Non-pigmented ciliary epithelial cell (primary cell): ENCODE results near the gene KRT75.
"Not testable (repeated sequence)": the region's sequence is repeated elsewhere in the genome, so short reads cannot be mapped to it uniquely, and the experiment has no call there.

Experiments used
- DNase-seq: peaks from one replicate; pipeline ENCODE4 v3.0.0-alpha.2; 2010; ENCODE audit warnings: low read depth

KRT75 gene

DNA sequence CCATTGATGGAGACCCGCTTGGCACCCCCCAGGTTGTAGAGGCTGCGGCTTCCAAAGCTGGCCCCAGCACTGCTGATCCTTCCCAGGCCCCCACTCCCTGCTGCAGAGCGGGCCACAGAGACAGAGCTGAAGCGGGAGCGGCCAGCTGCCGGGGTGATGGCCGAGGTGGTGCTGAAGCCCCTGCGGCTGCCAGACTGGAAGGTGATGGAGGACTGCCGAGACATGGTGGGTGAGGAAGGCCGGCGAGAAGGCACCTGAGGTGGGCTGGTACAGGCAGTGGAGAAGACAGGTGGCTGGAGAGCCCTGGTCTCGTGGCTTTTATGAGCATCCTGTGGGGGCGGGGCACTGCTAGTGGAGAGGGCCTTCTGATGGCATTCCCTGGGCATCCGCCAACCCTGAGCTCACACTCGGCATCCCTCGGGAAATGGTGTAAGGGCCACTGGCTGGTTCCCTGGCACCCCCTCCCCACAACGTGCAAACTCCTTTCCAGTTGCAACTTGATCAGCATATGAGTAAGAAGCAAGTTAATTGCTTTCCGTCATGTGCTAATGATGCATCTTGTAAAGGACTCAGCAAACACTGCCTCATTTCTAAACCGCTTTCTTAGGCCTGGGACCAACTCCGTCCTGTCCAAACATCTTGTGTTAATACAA lies at the start of gene KRT75:
KRT75 (minus strand) TSS at position 291 of the 653 bp plus-strand sequence; CDS start at position 224, 67 bp downstream.
- DNase-seq: no peak

DNA sequence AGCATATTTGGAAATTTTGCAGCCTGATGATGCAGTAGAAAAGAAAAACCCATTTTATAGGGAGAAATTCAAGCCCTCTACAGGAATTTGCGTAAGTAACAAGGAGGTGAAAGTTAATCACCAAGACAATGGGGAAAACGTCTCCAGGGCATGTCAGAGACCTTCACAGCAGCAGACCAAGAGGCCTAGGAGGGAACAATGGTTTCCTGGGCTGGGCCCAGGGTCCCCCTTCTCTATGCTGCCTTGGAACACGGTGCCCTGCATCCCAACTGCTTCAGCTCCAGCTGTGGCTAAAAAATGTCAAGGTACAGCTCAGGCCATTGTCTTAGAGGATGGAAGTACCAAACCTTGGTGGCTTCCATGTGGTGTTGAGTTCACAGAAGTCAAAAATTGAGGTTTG lies 45.9 kb upstream of the KRT75 start:
- no peak for DNase-seq

DNA sequence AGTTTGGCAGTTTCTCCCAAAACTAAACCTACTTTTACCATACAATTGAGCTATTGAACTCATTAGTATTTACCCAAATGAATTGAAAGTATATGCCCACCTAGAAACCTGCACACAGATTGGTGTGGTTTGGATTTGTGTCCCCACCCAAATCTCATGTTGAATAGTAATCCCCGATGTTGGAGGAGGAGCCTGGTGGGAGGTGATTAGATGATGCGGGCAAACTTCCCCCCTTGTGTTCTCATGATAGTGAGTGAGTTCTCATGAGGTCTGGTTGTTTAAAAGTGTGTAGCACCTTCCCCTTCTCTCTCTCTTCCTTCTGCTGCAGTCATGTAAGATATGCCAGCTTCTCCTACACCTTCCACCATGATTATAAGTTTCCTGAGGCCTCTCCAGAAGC lies 43.5 kb upstream of the KRT75 start:
- no peak for DNase-seq

DNA sequence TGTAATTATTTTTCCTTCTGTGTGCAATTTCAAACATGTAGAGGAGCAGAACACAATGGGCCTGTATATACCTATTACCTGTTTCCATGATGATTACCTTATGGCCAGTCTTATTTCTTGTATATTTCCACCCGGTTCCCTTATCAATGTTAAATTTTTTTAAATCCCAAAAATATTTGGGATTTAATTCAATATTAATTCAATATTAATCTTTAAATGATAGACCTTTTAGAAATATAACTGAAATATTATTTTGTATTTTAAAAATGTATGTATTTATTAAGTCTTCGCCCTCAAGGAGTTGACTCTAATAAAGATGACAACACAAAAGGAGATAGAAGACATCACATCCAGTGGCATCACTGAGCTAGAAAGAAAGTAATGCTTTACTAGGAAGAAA lies 40.0 kb upstream of the KRT75 start:
- no peak for DNase-seq

DNA sequence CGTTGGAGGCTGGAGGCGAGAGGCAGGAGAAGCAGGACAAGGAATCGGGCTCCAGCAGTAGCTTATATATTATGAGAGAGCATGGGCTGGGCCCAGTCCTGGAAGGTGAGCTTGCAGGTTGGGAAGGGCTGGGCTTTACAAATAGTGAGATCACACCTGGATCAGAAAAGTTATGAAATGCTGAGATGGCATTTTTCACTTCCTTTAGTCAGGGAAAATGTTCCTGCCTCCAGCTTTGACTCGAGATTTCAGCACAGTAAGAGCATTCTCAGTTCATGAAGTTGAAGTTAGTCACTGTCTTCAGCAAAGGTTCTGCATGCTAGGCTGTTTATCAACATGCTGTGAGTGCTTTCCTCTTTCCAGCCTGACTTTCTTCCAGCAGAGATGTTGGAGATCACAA lies 39.6 kb upstream of the KRT75 start, which contains the start of gene KRT6C:
KRT6C (minus strand) TSS at position 38 of the 400 bp plus-strand sequence. CDS start 68 bp downstream, outside the sequence.
- DNase-seq: no peak

DNA sequence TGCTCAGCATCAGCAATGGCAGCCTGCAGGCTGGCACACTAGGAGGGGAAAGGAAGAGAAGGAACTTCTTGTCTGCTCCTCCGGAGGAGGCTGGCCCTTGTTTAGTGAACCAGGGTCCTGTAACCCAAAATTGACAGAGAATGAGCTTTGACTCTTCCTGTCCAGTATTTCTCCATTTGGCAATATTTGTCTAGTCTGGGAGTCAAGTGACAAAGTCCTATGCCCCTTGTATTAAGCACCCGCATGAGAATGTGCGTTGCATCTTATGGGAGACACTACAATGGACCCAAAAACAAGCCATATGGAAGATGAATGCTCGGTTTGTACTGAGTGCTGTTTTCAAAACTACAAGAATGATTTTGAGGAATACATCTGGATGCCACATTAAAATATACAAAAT lies 35.7 kb upstream of the KRT75 start:
- no peak for DNase-seq

DNA sequence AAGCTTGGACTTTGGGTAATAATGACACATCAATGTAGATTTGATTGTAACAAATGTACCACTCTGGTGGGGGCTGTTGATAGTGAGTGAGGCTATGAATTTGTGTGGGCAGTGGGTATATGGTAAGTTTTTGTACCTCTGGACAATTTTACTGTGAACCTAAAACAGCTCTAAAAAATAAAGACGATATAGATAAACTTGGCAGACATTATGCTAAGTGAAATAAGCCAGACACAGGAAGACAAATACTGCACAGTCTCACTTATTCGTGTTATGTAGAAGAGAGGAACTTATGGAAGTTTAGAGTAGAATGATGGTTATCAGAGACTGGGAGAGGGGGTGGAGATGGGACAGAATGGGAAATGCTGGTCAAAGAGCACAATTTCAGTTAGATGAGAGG lies 30.7 kb upstream of the KRT75 start:
- no peak for DNase-seq

DNA sequence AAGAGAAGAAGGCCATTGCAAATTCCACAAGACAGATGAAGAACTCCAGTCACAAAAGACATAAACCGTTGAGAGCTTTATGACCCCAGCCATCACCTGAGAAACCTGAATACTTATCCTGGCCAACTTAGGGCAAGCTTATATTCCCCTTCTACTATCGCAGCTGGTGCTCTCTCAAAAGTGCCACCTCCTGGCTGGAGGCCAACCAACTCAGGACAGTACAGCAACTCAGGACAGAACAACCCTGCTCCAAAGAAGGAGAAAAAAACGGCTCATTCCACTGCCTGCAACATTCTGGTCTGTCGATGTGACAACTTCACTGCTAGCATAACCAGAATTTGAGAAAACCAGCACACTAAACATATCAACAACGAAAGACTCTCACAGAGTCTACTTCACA lies 27.5 kb upstream of the KRT75 start:
- DNase-seq: no peak

DNA sequence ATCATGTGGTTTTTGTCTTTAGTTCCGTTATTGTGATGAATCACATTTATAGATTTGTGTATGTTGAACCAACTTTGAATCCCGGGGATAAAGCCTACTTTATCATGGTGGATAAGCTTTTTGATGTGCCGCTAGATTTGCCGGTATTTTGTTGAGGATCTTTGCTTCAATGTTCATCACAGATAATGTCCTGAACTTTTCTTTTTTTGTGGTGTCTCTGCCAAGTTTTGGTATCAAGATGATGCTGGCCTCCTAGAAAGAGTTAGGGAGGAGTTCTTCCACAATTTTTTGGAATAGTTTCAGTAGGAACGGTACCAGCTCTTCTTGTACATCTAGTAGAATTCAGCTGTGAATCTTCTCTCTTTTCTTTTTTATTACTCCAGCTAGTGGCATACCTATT lies 24.7 kb upstream of the KRT75 start:
- DNase-seq: no peak

DNA sequence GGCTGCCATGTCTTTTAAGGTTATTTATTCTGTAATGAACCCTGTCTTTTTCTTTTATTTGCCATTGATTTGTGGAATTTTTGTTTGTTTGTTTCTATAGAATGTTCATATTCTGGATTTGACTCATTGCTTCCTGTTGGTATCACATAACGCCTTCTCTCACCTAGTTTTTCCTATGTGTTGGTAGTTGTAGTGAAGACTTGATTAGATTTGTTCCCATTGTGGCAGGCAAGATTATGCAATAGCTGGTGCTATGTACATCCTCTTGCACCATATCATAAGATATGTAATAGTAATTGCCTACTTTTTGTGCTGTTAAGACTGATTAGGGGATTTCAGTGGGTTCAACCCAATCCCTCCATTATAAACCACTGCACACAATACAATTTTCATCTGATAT lies 21.6 kb upstream of the KRT75 start:
- no peak for DNase-seq

DNA sequence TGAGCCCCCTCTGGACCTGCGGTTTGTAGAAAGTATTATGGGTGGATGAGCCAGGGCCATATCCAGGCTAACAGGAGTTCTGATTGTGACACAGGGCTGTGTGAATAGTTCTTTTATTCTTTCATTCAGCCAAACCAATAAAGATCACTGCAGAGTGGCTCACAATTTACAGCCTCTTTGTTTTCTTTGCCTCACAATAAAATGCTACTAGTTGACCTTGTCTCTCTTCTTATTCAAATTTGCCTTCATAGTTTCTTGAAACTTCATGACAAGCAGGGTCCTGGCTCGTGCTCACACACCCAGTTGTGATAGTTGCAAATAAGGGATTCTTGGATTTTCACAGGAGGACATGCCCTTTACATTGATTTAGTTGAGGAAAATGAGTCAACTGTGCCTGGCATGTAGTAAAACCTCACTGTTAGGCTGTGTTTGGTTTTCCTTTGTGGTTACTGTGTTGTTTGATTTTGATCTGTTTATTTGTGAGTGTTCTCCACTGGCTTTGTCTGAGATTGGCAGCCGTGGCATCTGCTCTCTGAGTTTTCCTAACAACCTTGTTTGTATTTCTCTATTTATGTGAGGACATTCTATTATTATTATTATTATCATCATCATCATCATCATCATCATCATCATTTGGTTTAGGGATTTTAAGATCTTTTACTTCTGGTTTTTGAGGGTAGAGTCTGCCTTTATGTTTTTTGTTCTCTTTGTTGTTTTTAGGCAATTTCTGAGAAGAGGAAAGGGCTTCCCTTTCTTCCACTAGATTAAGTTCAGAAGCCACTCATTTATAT lies 20.4 kb upstream of the KRT75 start:
- DNase-seq: no peak

DNA sequence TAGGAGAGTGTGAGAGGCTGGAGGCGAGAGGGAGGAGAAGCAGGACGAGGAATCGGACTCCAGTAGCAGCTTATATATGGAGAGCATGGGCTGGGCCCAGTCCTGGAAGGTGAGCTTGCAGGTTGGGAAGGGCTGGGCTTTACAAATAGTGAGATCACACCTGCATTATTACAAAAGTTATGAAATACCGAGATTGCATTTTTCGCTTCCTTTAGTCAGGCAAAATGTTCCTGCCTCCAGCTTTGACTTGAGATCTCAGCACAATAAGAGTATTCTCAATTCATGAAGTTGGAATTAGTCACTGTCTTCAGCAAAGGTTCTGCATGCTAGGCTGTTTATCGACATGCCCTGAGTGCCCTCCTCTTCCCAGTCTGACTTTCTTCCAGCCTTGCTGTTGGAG lies 17.9 kb upstream of the KRT75 start, which contains the start of gene KRT6B:
KRT6B (minus strand) TSS at position 46 of the 400 bp plus-strand sequence. CDS start 68 bp downstream, outside the sequence.
- DNase-seq: no peak

DNA sequence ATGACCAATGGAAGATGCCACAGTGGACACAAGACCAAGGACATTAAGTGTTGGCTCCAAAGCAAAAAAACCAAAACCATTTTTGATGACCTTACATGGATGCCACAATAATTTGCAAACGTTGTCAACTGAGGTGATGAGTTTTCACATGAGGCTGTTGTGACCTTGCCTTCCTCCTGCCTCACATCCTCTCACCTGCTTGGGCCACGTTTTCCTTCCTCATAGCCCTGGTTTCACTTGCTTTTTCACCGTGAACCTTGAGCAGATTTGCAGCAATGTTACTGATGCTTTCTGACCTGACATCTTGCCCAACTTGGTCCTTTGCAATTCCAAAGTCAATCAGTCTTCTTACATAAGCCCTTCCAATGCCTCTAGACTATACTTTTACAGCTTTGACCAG lies 14.1 kb upstream of the KRT75 start:
- DNase-seq: no peak

DNA sequence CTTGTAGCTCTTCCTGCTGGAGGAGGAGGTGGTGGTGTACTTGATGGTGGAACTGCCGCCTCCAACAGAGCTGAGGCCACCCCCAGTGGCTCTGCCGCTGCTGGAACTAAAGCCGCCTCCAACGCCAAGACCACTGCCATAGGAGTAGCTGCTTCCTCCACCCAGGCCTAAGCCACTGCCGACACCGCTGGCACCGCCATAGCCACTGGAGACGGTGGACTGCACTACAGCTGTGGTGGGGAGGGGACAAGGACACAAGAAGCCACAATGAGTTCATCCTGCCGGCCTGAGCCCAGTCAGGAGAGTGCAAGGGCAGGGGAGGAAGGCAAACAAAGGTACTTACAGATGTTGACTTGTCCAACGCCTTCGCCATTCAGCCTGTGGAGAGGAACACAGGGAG lies 13.0 kb upstream of the KRT75 start:
- DNase-seq: not testable (repeated sequence)

DNA sequence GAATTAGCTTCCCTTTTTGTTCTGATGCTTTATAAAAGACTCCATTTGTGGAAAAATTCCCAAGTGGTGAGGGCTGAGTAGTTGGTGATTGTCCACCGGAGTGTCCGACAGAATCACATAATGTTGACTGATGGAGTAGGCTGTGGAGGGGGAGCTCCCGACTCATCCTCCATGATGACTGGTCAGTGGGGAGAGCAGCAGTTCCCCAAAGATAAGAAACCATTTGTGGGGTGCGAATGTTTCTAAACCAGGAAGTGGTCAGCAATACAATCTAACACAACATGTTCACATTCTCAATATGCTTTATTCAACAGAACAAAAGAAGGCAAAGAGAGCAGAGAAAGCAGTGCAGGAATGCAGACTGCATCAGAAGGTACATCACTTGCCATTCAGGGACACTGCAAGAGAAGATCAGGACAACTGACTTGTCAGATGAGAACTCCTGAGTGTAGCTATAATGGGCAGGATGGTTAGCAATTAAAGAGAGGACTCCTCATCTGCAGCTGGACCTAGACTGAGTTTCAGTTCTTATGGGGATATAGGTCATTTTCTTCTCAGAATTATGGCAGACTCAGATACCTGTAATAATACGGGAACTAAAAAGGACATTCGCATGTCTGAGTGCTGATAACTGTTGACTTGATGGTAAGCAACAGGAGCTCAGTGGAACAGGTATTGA lies 12.3 kb upstream of the KRT75 start:
- no peak for DNase-seq

DNA sequence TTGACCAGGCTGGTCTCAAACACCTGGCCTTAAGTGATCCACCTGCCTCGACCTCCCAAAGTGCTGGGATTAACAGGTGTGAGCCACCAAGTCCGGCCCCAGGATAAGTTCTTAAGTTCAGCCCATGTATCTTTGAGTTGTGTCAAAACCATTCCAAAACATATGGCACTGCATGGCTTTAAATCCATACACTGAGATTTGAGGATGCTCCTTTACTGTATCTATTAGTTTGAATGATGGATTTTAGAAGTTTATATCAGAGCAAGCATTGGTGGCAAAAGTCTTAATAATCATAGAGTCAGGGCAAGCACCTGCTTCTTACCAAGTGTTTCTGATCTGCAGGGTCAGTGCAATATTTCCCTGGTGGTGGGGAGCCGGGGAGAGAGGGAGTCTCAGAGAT lies 11.7 kb upstream of the KRT75 start:
- no peak for DNase-seq

DNA sequence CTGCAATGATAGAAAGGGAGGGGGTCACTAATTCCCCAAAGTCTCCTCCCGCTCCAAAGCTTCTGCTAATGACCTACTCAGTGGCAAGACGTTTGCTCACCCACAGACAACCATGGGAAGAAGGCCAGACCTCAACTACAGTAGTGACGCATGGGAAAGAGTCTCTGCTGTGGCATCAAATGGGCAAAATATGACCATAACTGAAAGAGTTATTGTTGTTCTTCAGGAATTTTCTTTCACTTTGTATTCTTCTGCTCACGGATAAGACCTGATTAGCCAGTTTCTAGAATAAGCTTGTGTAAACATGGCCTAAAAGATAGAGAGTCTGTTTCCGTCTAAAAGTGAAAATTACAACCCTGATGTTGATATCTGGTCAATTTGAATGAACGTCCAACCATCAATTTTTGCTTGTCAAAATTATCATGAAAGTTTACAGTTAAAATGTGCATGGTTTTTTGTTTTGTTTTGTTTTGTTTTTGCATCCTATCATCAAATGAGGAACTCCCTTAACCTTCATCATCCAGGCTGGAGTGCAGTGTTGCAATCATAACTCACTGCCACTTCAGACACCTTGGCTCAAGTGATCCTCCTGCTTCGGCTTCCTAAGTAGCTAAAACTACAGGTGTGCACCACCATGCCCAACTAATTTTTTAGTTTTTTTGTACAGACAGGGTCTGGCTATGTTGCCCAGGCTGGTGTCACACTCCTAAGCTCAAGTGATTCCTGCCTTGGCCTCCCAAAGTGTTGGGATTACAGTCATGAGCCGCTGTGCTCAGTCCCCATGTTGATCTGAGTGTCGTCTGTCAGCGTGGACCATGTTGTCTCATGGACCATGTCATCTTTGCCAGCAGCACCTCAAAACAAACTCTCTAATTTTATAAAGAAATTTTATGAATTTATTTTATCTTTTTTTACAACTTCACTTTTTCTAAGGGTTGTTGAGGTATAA lies 10.8 kb upstream of the KRT75 start:
- DNase-seq: no peak

DNA sequence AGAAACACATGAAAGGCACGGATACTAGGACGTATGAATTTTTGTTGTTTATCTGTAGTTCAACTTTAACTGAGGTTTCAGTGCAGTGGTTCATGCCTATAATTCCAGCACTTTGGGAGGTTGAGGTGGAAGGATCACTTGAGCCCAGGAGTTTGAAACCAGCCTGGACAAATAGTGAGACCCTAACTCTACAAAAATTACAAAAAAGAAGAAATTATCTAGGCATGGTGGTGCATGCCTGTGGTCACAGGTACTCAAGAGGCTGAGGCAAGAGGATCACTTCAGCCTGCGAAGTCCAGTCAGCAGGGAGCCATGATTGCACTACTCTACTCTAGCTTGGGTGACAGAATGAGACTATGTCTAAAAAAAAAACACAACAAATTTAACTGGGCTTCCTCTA lies 9.8 kb upstream of the KRT75 start:
- DNase-seq: no peak

DNA sequence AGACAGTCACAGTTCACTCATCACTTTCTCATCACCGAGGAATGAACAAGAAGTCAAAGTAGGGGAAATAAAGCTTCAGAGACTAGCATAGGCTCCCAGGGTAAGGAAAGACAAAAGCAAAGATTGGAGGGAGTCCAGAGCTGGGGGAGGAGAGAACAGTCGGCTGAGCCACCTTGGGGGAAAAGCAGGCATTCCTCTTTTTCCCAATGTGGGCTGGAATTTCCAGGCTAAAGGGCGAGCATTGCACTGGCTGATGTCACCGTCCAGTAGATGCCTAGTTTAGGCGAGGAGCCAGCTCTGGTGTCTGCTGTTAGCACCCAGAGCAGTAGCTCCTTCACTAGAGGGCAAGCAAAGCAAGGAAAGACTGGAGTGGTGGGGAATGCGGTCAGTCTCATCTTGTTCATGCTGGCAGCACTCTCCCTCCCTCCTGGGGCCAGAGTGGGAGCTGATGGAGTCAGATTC lies 8.5 kb upstream of the KRT75 start:
- DNase-seq: peak; percentile 10

DNA sequence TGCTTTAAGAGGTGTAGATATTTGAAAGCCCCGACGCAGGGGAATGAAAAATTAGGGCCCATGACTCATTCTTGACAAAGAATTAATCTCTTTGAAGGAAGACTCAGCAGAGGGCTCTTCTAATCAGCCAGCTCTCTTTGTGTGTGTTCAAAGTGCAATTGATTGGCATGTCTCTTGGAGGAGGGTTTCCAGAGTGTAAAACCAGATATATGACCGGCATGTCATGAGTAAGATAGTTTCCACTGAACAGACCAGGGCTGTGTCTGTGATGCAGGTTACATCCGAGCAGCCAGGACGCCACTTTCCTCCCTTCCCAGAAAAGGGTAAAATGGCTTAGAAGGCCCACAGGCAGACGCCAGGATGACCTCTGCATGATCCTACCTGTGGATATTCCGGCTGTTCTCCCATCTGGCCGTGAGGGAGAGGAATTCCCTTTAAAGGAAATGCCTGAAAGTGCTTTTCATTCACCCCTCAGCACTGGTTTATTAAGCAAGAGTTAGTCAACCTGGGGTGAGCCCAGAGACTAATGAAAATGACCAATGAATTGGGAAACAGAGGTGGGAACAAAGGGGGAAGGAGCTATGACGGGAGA lies 7.2 kb upstream of the KRT75 start:
- no peak for DNase-seq

DNA sequence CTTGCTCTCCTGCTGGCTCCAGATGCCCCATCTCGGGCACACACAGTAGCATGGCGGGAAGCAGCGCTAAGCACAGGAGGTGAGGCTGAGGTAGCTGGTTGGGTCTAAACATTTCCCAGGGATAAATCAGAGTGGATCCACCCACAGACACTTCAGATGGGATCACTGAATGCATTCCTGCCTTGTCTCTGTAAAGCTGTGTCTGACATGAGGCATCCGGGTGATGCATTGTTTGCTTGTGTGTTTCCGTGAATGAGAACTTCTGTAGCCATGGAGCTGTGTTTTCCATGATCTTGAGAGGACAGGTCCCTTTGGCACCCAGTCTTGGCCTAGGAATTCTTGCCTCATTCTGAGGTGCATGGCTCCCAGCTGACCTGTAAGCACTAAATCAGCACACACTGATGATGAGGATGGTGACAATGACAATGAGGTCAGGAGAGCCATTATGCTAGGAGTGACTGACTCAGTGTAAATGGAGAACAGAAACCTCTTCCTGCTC lies 6.7 kb upstream of the KRT75 start:
- DNase-seq: peak; percentile 14
